CD4-positive, alpha-beta T cell treated with Interleukin-15 for 4 hours (primary cell): ENCODE measurements around the gene RBBP6.
"Not testable (repeated sequence)": the region's sequence is repeated elsewhere in the genome, so short reads cannot be mapped to it uniquely, and the experiment has no call there.

Experiments
- DNase-seq: peaks from one replicate; pipeline ENCODE4 v3.0.0-alpha.2; 2020; ENCODE audit warnings: low spot score

The RBBP6 gene

GRCh38 chr16:24568392-24568791, 29.0 kb downstream of the RBBP6 start:
- no peak for DNase-seq

GRCh38 chr16:24571096-24571495, 31.7 kb downstream of the RBBP6 start:
- DNase-seq, result no peak

- no peak for DNase-seq
Measured at GRCh38 chr16:24572069-24572468, 32.7 kb downstream of the RBBP6 start.

GRCh38 chr16:24573141-24573540, 33.8 kb downstream of the RBBP6 start:
- no peak for DNase-seq

GRCh38 chr16:24574515-24575485, 35.4 kb downstream of the RBBP6 start:
- DNase-seq, result not testable (repeated sequence)

- DNase-seq, result not testable (repeated sequence)
Measured at GRCh38 chr16:24575791-24576190, 36.4 kb downstream of the RBBP6 start.

- DNase-seq, result no peak
Measured at GRCh38 chr16:24577167-24577566, 37.8 kb downstream of the RBBP6 start.

GRCh38 chr16:24580665-24581064, 41.3 kb downstream of the RBBP6 start:
- DNase-seq, result no peak

GRCh38 chr16:24583494-24583893, 44.1 kb downstream of the RBBP6 start:
- DNase-seq, result no peak

- DNase-seq, result no peak
Measured at GRCh38 chr16:24589997-24590396, 50.6 kb downstream of the RBBP6 start.

GRCh38 chr16:24598777-24599437, 59.5 kb downstream of the RBBP6 start:
- no peak for DNase-seq

- no peak for DNase-seq
Measured at GRCh38 chr16:24609417-24609739, 70.0 kb downstream of the RBBP6 start.

- no peak for DNase-seq
Measured at GRCh38 chr16:24609740-24610415, 70.5 kb downstream of the RBBP6 start.

GRCh38 chr16:24610416-24610755, 71.0 kb downstream of the RBBP6 start:
- DNase-seq, result no peak

- no peak for DNase-seq
Measured at GRCh38 chr16:24611310-24611709, 71.9 kb downstream of the RBBP6 start.

GRCh38 chr16:24612656-24613055, 73.3 kb downstream of the RBBP6 start:
- no peak for DNase-seq

- DNase-seq, result not testable (repeated sequence)
Measured at GRCh38 chr16:24613267-24613666, 73.9 kb downstream of the RBBP6 start.

- no peak for DNase-seq
Measured at GRCh38 chr16:24617502-24617901, 78.1 kb downstream of the RBBP6 start.
